ENCODE data around the gene LRRIQ1. TPM values are rescaled to one million over a fixed set of nuclear protein-coding genes. Genes with fewer than 3 reads are reported as not detected.

The LRRIQ1 gene
- total RNA-seq, 4 donors from 2014 or later, result 0.44 TPM; not detected in 3

DNA sequence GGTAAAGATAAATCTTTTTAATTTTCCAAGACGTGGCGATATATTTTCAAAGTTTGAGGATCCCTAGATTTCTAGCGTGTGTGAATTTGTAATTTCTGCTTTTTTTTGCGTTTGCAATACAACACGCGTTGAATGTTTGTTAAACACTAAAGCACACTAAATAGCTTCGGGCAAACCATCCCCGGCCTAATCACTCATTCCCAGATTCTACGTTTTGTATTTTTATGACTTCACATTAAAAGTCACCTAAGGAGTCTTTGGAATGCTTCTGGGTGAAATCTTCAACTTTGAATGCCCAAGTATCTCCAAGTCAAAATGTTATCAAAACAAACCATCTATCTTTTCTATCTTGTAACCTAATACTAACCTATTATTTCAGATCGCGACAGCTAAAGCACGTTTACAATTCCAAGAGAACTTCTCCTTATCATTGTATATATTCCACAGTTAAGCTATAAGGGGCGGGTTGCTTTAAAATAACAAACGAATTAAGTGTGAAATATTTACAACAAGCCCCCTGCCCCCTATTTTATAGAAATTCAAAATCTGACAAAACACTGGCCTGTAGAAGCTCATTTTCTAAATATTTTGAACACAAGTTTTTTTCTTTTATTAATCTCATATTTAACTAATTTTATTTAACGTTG is 245.0 kb downstream of the LRRIQ1 start:
- TF ChIP-seq CTCF (IDR thresholded peaks at IDR 0.05; ENCODE audit: low read depth), result no peak

DNA sequence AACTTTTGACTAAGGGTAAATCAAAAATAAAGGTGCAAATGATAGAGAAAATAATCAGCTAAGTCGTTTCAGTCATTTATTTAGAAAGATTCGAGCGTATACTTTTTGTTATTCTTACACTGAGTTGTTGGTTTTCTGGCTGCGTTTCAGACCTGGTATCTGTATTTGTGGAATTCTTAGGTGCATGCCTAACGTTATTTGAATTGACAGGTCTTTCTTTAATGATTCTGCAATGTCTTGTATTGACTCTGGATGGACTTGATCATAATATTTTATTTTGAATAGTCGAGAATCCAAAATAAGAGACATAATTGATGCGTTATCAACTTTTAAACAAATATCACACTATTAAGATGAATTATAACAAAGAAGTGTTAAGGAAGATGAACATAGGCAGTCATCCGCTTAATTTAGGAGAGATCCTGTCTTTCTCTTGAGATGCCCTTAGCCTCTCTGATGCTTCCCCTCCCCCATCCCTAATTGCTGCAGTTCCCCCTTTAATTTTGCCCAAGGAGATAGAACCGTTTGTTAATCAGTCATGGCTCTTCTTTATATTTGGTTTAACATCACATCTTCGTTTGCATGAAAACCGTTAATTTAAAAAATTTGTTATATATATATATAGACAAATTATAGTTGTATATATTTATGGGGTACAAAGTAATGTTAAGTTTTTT is 245.6 kb downstream of the LRRIQ1 start:
- no peak for TF ChIP-seq CTCF (IDR thresholded peaks at IDR 0.05; ENCODE audit: low read depth)

DNA sequence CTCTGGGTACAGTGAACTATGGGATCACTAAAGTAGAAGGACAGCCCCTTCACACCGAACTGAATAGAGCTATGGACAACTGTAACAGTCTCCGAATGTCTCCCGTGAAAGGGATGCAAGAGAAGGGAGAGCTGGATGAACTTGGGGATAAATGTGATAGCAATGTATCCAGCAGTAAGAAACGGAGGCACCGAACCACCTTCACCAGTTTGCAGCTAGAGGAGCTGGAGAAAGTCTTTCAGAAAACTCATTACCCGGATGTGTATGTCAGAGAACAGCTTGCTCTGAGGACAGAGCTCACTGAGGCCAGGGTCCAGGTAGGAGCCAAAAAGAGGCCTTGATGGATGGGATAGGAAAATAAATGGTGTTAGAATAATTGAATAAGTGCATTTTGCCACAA is 247.4 kb downstream of the LRRIQ1 start:
- TF ChIP-seq CTCF (IDR thresholded peaks at IDR 0.05; ENCODE audit: low read depth), result no peak

Other genes starting within 250 kb of the LRRIQ1 start
- gene SLC6A15, start 123.6 kb upstream of the LRRIQ1 start, total RNA-seq, result 1 to 10 TPM in 2 of 4 donors, under 1 TPM in 2; 0.19 to 8.3 (median 3.1) TPM
- under 1 TPM in 2 of 4 donors, not detected in 2; 0.17 to 0.49 TPM for gene TSPAN19, start 74 bp upstream of the LRRIQ1 start, total RNA-seq
- under 1 TPM in 1 of 4 donors, not detected in 3; 0.44 TPM for gene ALX1, start 243.9 kb downstream of the LRRIQ1 start, total RNA-seq